Measurements from ENCODE around the gene TMEM63C.

The TMEM63C gene

GRCh38 chr14:77251870-77252269 lies 70.3 kb downstream of the TMEM63C start:
- H3K36me3 ChIP-seq (ENCODE audit: control insufficient read depth, insufficient read depth, low read length) = no peaks in the 10 kb centered on the region
- 94 to 95% methylated on average over 11 of the region's 11 CpGs for WGBS, 2 experiments
- H3K9me3 ChIP-seq (ENCODE audit: control insufficient read depth, low read length) = no peaks in the 10 kb centered on the region
- H3K4me3 ChIP-seq (ENCODE audit: insufficient read depth, low read depth, low read length) = no peak overlapping the region
- no peaks in the 10 kb centered on the region for H3K4me1 ChIP-seq (ENCODE audit: control insufficient read depth, insufficient read depth, low read length)
- H3K27ac ChIP-seq (ENCODE audit: insufficient read depth, low read depth, low read length, poor library complexity, severe bottlenecking) = no peak overlapping the region
- H3K27me3 ChIP-seq (ENCODE audit: control insufficient read depth, insufficient read depth, low read length, poor library complexity, severe bottlenecking) = no peaks in the 10 kb centered on the region

- Histone ChIP-seq H3K36me3 (ENCODE audit: control insufficient read depth, insufficient read depth, low read length) (no peaks in the 10 kb centered on the region), H3K4me1 (ENCODE audit: control insufficient read depth, insufficient read depth, low read length) (no peaks in the 10 kb centered on the region), H3K27me3 (ENCODE audit: control insufficient read depth, insufficient read depth, low read length, poor library complexity, severe bottlenecking) (no peaks in the 10 kb centered on the region), H3K9me3 (ENCODE audit: control insufficient read depth, low read length) (no peaks in the 10 kb centered on the region), H3K4me3 (ENCODE audit: insufficient read depth, low read depth, low read length) (no peak overlapping the region), H3K27ac (ENCODE audit: insufficient read depth, low read depth, low read length, poor library complexity, severe bottlenecking) (no peak overlapping the region)
- 89 to 90% methylated on average over 20 of the region's 20 CpGs for WGBS, 2 experiments
Measured at GRCh38 chr14:77253333-77254190, 72.0 kb downstream of the TMEM63C start.

GRCh38 chr14:77256694-77257093 lies 75.1 kb downstream of the TMEM63C start:
- Histone ChIP-seq H3K4me3 (ENCODE audit: insufficient read depth, low read depth, low read length) (no peak overlapping the region), H3K9me3 (ENCODE audit: control insufficient read depth, low read length) (no peaks in the 10 kb centered on the region), H3K27me3 (ENCODE audit: control insufficient read depth, insufficient read depth, low read length, poor library complexity, severe bottlenecking) (no peaks in the 10 kb centered on the region), H3K27ac (ENCODE audit: insufficient read depth, low read depth, low read length, poor library complexity, severe bottlenecking) (no peak overlapping the region), H3K36me3 (ENCODE audit: control insufficient read depth, insufficient read depth, low read length) (no peaks in the 10 kb centered on the region), H3K4me1 (ENCODE audit: control insufficient read depth, insufficient read depth, low read length) (no peaks in the 10 kb centered on the region)
- WGBS, 2 experiments = 95 to 96% methylated on average over 8 of the region's 8 CpGs

- Histone ChIP-seq H3K27ac (ENCODE audit: insufficient read depth, low read depth, low read length, poor library complexity, severe bottlenecking) (no peak overlapping the region), H3K27me3 (ENCODE audit: control insufficient read depth, insufficient read depth, low read length, poor library complexity, severe bottlenecking) (no peaks in the 10 kb centered on the region), H3K4me1 (ENCODE audit: control insufficient read depth, insufficient read depth, low read length) (no peaks in the 10 kb centered on the region), H3K4me3 (ENCODE audit: insufficient read depth, low read depth, low read length) (no peak overlapping the region), H3K36me3 (ENCODE audit: control insufficient read depth, insufficient read depth, low read length) (no peaks in the 10 kb centered on the region), H3K9me3 (ENCODE audit: control insufficient read depth, low read length) (no peaks in the 10 kb centered on the region)
- WGBS, 2 experiments = 95 to 98% methylated on average over 10 of the region's 10 CpGs
Measured at GRCh38 chr14:77257700-77258099, 76.1 kb downstream of the TMEM63C start.

- Histone ChIP-seq H3K4me1 (ENCODE audit: control insufficient read depth, insufficient read depth, low read length) (no peaks in the 10 kb centered on the region), H3K27ac (ENCODE audit: insufficient read depth, low read depth, low read length, poor library complexity, severe bottlenecking) (no peak overlapping the region), H3K9me3 (ENCODE audit: control insufficient read depth, low read length) (no peaks in the 10 kb centered on the region), H3K4me3 (ENCODE audit: insufficient read depth, low read depth, low read length) (no peak overlapping the region), H3K27me3 (ENCODE audit: control insufficient read depth, insufficient read depth, low read length, poor library complexity, severe bottlenecking) (no peaks in the 10 kb centered on the region), H3K36me3 (ENCODE audit: control insufficient read depth, insufficient read depth, low read length) (no peaks in the 10 kb centered on the region)
- 86 to 95% methylated on average over 5 of the region's 5 CpGs for WGBS, 2 experiments
Measured at GRCh38 chr14:77258566-77258965, 77.0 kb downstream of the TMEM63C start.

GRCh38 chr14:77259025-77259715 lies 77.6 kb downstream of the TMEM63C start:
- Histone ChIP-seq H3K27ac (ENCODE audit: insufficient read depth, low read depth, low read length, poor library complexity, severe bottlenecking) (no peak overlapping the region), H3K27me3 (ENCODE audit: control insufficient read depth, insufficient read depth, low read length, poor library complexity, severe bottlenecking) (no peaks in the 10 kb centered on the region), H3K9me3 (ENCODE audit: control insufficient read depth, low read length) (no peaks in the 10 kb centered on the region), H3K4me3 (ENCODE audit: insufficient read depth, low read depth, low read length) (no peak overlapping the region), H3K36me3 (ENCODE audit: control insufficient read depth, insufficient read depth, low read length) (no peaks in the 10 kb centered on the region), H3K4me1 (ENCODE audit: control insufficient read depth, insufficient read depth, low read length) (no peaks in the 10 kb centered on the region)
- 82 to 86% methylated on average over 11 of the region's 11 CpGs for WGBS, 2 experiments

- no peaks in the 10 kb centered on the region for H3K4me1 ChIP-seq (ENCODE audit: control insufficient read depth, insufficient read depth, low read length)
- no peaks in the 10 kb centered on the region for H3K9me3 ChIP-seq (ENCODE audit: control insufficient read depth, low read length)
- H3K36me3 ChIP-seq (ENCODE audit: control insufficient read depth, insufficient read depth, low read length) = no peaks in the 10 kb centered on the region
- WGBS, 2 experiments = 90 to 94% methylated on average over 11 of the region's 11 CpGs
- no peak overlapping the region for H3K27ac ChIP-seq (ENCODE audit: insufficient read depth, low read depth, low read length, poor library complexity, severe bottlenecking)
- H3K27me3 ChIP-seq (ENCODE audit: control insufficient read depth, insufficient read depth, low read length, poor library complexity, severe bottlenecking) = no peaks in the 10 kb centered on the region
- H3K4me3 ChIP-seq (ENCODE audit: insufficient read depth, low read depth, low read length) = no peak overlapping the region
Measured at GRCh38 chr14:77260199-77260598, 78.6 kb downstream of the TMEM63C start.

GRCh38 chr14:77260631-77261030 lies 79.0 kb downstream of the TMEM63C start:
- H3K9me3 ChIP-seq (ENCODE audit: control insufficient read depth, low read length) = no peaks in the 10 kb centered on the region
- no peaks in the 10 kb centered on the region for H3K36me3 ChIP-seq (ENCODE audit: control insufficient read depth, insufficient read depth, low read length)
- no peaks in the 10 kb centered on the region for H3K4me1 ChIP-seq (ENCODE audit: control insufficient read depth, insufficient read depth, low read length)
- no peaks in the 10 kb centered on the region for H3K27me3 ChIP-seq (ENCODE audit: control insufficient read depth, insufficient read depth, low read length, poor library complexity, severe bottlenecking)
- H3K4me3 ChIP-seq (ENCODE audit: insufficient read depth, low read depth, low read length) = no peak overlapping the region
- H3K27ac ChIP-seq (ENCODE audit: insufficient read depth, low read depth, low read length, poor library complexity, severe bottlenecking) = no peak overlapping the region
- 88% methylated on average over 10 of the region's 10 CpGs for WGBS, 2 experiments

GRCh38 chr14:77264466-77265186 lies 83.0 kb downstream of the TMEM63C start:
- WGBS, 2 experiments = 91 to 93% methylated on average over 16 of the region's 16 CpGs
- no peaks in the 10 kb centered on the region for H3K4me1 ChIP-seq (ENCODE audit: control insufficient read depth, insufficient read depth, low read length)
- H3K27me3 ChIP-seq (ENCODE audit: control insufficient read depth, insufficient read depth, low read length, poor library complexity, severe bottlenecking) = peaks cover 21% of the 10 kb centered on the region
- no peak overlapping the region for H3K4me3 ChIP-seq (ENCODE audit: insufficient read depth, low read depth, low read length)
- H3K9me3 ChIP-seq (ENCODE audit: control insufficient read depth, low read length) = no peaks in the 10 kb centered on the region
- no peaks in the 10 kb centered on the region for H3K36me3 ChIP-seq (ENCODE audit: control insufficient read depth, insufficient read depth, low read length)
- H3K27ac ChIP-seq (ENCODE audit: insufficient read depth, low read depth, low read length, poor library complexity, severe bottlenecking) = no peak overlapping the region

- Histone ChIP-seq H3K27me3 (ENCODE audit: control insufficient read depth, insufficient read depth, low read length, poor library complexity, severe bottlenecking) (peaks cover 26% of the 10 kb centered on the region), H3K36me3 (ENCODE audit: control insufficient read depth, insufficient read depth, low read length) (no peaks in the 10 kb centered on the region), H3K4me1 (ENCODE audit: control insufficient read depth, insufficient read depth, low read length) (peaks cover under 1% of the 10 kb centered on the region), H3K4me3 (ENCODE audit: insufficient read depth, low read depth, low read length) (no peak overlapping the region), H3K9me3 (ENCODE audit: control insufficient read depth, low read length) (no peaks in the 10 kb centered on the region), H3K27ac (ENCODE audit: insufficient read depth, low read depth, low read length, poor library complexity, severe bottlenecking) (no peak overlapping the region)
- WGBS, 2 experiments = 91 to 98% methylated on average over 2 of the region's 2 CpGs
Measured at GRCh38 chr14:77265187-77265515, 83.6 kb downstream of the TMEM63C start.
